Osteocyte (in vitro differentiated cells): ENCODE data around the gene ERCC6L2. TPM values are rescaled to one million over a fixed set of nuclear protein-coding genes. Genes with fewer than 3 reads are reported as not detected.

Experiments
- DNase-seq: peaks from one replicate; pipeline ENCODE4 v3.0.0; 2021; ENCODE audit warnings: mixed read lengths; ENCODE audit not compliant: unreplicated experiment; ENCODE audit errors: extremely low spot score
- H3K27ac Mint-ChIP-seq: one replicate; pipeline ENCODE4 v1.8.0; 2021; ENCODE audit warnings: mild to moderate bottlenecking, mixed read lengths; ENCODE audit not compliant: unreplicated experiment
- H3K27me3 Mint-ChIP-seq: one replicate; pipeline ENCODE4 v1.8.0; 2021; ENCODE audit warnings: mixed read lengths; ENCODE audit not compliant: unreplicated experiment
- H3K36me3 Mint-ChIP-seq: one replicate; pipeline ENCODE4 v1.8.0; 2021; ENCODE audit warnings: mixed read lengths; ENCODE audit not compliant: unreplicated experiment
- H3K4me1 Mint-ChIP-seq: one replicate; pipeline ENCODE4 v1.8.0; 2021; ENCODE audit warnings: mixed read lengths; ENCODE audit not compliant: unreplicated experiment
- H3K4me3 Mint-ChIP-seq: one replicate; pipeline ENCODE4 v1.8.0; 2021; ENCODE audit warnings: mild to moderate bottlenecking, moderate library complexity, mixed read lengths; ENCODE audit not compliant: unreplicated experiment
- H3K9me3 Mint-ChIP-seq: one replicate; pipeline ENCODE4 v1.8.0; 2021; ENCODE audit warnings: mixed read lengths; ENCODE audit not compliant: unreplicated experiment
- CTCF ChIP-seq: fragments of 200-600 bp; sonication (generic); IDR thresholded peaks from 2 replicates; pipeline ENCODE4 v1.5.0; 2021; ENCODE audit warnings: antibody characterized with exemption, mild to moderate bottlenecking, moderate library complexity
- total RNA-seq: library from RNA; stranded (reverse); gene quantifications from 2 replicates; pipeline ENCODE4 v1.2.1, GENCODE V29; 2021

ERCC6L2 gene
- total RNA-seq, 1 donor from 2014 or later = 50.5 TPM

GRCh38 chr9:96014078-96014477 is 138.6 kb downstream of the ERCC6L2 start:
- DNase-seq = no peak
- Mint-ChIP-seq H3K9me3 (no peaks in the 10 kb centered on the region), H3K27me3 (no peaks in the 10 kb centered on the region), H3K4me3 (no peak overlapping the region), H3K4me1 (peaks cover 3% of the 10 kb centered on the region), H3K27ac (no peak overlapping the region), H3K36me3 (peaks cover 39% of the 10 kb centered on the region)
- TF ChIP-seq CTCF = no peak

GRCh38 chr9:96015876-96016686 is 140.6 kb downstream of the ERCC6L2 start:
- Mint-ChIP-seq H3K4me1 (peaks cover under 1% of the 10 kb centered on the region), H3K36me3 (peaks cover 27% of the 10 kb centered on the region), H3K27me3 (no peaks in the 10 kb centered on the region), H3K4me3 (no peak overlapping the region), H3K27ac (no peak overlapping the region), H3K9me3 (no peaks in the 10 kb centered on the region)
- TF ChIP-seq CTCF = no peak
- DNase-seq = no peak
